Esophagus muscularis mucosa (tissue), 4 donors: ENCODE measurements around the gene C16orf82. TPM values are rescaled to one million over a fixed set of nuclear protein-coding genes. Genes with fewer than 3 reads are reported as not detected.

Source experiments
- DNase-seq: peaks from one replicate; pipeline ENCODE4 v3.0.0-alpha.2; 2017; ENCODE audit errors: extremely low spot score
- H3K27ac ChIP-seq, 4 donors: fragments of 200-600 bp; sonication (generic); replicated peaks in 1 of 4; 1 replicate in 3 of 4; 2 replicates in 1 of 4; pipeline ENCODE4 v1.5.1; 2016 to 2019; ENCODE audit warnings: mild to moderate bottlenecking in 1 of 4
- H3K27me3 ChIP-seq, 4 donors: fragments of 200-600 bp; sonication (generic); one replicate each; pipeline versions ENCODE4 v1.5.1 to v1.6.0; 2016 to 2019
- H3K36me3 ChIP-seq, 4 donors: fragments of 200-600 bp; sonication (generic); one replicate each; pipeline ENCODE4 v1.5.1; 2016 to 2019
- H3K4me1 ChIP-seq, 4 donors: fragments of 200-600 bp; sonication (generic); one replicate each; pipeline ENCODE4 v1.5.1; 2016 to 2019
- H3K4me3 ChIP-seq, 4 donors: fragments of 200-600 bp; sonication (generic); 1 replicate in 2 of 4; 2 replicates in 2 of 4; pipeline ENCODE4 v1.5.1; 2016 to 2019; ENCODE audit warnings: mild to moderate bottlenecking in 4 of 4, moderate library complexity in 1 of 4
- H3K9me3 ChIP-seq, 4 donors: fragments of 200-600 bp; sonication (generic); 1 replicate in 3 of 4; 2 replicates in 1 of 4; pipeline ENCODE4 v1.5.1; 2016 to 2019
- CTCF ChIP-seq, 3 experiments: fragments of 200-600 bp in 2 of 3; fragments of 450-650 bp in 1 of 3; sonication (generic) in 2 of 3; IDR thresholded peaks; one replicate each; pipeline ENCODE4 v1.5.1; 2017 to 2019; ENCODE audit warnings: antibody characterized with exemption in 3 of 3, mild to moderate bottlenecking in 2 of 3, moderate library complexity in 1 of 3
- EP300 ChIP-seq: sonication (generic); formaldehyde crosslinking; IDR thresholded peaks from one replicate; pipeline ENCODE4 v1.6.1; 2017; ENCODE audit warnings: antibody characterized with exemption
- POLR2A ChIP-seq: fragments of 450-650 bp; IDR thresholded peaks from one replicate; pipeline ENCODE4 v1.6.1; 2017; ENCODE audit warnings: antibody characterized with exemption, moderate library complexity, mild to moderate bottlenecking, low read depth
- POLR2AphosphoS5 ChIP-seq, 2 donors: sonication (generic); formaldehyde crosslinking; IDR thresholded peaks; one replicate each; pipeline ENCODE4 v1.6.1; 2017; ENCODE audit warnings: antibody characterized with exemption in 2 of 2
- WGBS: methylation state at CpG from one replicate; pipeline ENCODE4 v1.1.5; 2018; 5-methylcytosine and 5-hydroxymethylcytosine counted together
- intact Hi-C: fragments of 100-400 bp; cut with DNase I; formaldehyde crosslinking; loops from one replicate; pipeline ENCODE4 v1.15.1; 2023
- total RNA-seq, 4 donors: library from RNA; depleted of rRNA; stranded (reverse); fragments of >200 nt; gene quantifications; one replicate each; pipeline versions ENCODE4 v1.1.0 to v1.2.1, GENCODE V29; 2016

Gene C16orf82
- total RNA-seq, 4 donors from 2014 or later, result not detected

- Histone ChIP-seq H3K4me1 (peaks cover 0 to 10% (median 2%) of the 10 kb centered on the region in 4 donors), H3K27ac (no peak overlapping the region), H3K36me3 (no peaks in the 10 kb centered on the region), H3K4me3 (no peak overlapping the region), H3K27me3 (peaks cover 0 to 47% (median 0%) of the 10 kb centered on the region in 4 donors), H3K9me3 (peaks cover 0 to 14% (median 0%) of the 10 kb centered on the region in 4 donors)
- TF ChIP-seq POLR2AphosphoS5 (IDR thresholded peaks at IDR 0.05) (peak in 1 of 2 donors; percentile 12), POLR2A (no peak)
- 55% methylated on average over 6 of the region's 6 CpGs for WGBS
- intact Hi-C loops, result no loop called here
- DNase-seq, result no peak
These were observed 31.1 kb downstream of the C16orf82 start for GRCh38 chr16:27097800-27098230.

GRCh38 chr16:27098366-27099049 is 31.8 kb downstream of the C16orf82 start:
- H3K27ac ChIP-seq, result no peak overlapping the region

GRCh38 chr16:27102701-27103575 is 36.2 kb downstream of the C16orf82 start:
- H3K9me3 ChIP-seq, result peaks cover 0 to 4% (median 0%) of the 10 kb centered on the region in 4 donors
- intact Hi-C loops, result loop anchor here (10.0 kb wide), 1 partner anchor 1268 kb away; no protein-coding TSS in a partner anchor
- no peaks in the 10 kb centered on the region for H3K36me3 ChIP-seq
- peaks cover 0 to 4% (median 0%) of the 10 kb centered on the region in 4 donors for H3K4me1 ChIP-seq
- DNase-seq, result no peak
- TF ChIP-seq POLR2AphosphoS5 (IDR thresholded peaks at IDR 0.05), result no peak
- no peak for TF ChIP-seq EP300
- TF ChIP-seq CTCF (IDR thresholded peaks at IDR 0.05), result no peak
- no peak for TF ChIP-seq POLR2A
- peaks cover 0 to 32% (median 0%) of the 10 kb centered on the region in 4 donors for H3K27me3 ChIP-seq
- WGBS, result 64% methylated on average over 11 of the region's 11 CpGs
- H3K27ac ChIP-seq, result no peak overlapping the region
- H3K4me3 ChIP-seq, result no peak overlapping the region

More at GRCh38 chr16:27098366-27099049, 31.8 kb downstream of the C16orf82 start:
- TF ChIP-seq POLR2AphosphoS5 (IDR thresholded peaks at IDR 0.05) (no peak), POLR2A (no peak), CTCF (IDR thresholded peaks at IDR 0.05) (no peak), EP300 (no peak)
- no peak for DNase-seq
- no peaks in the 10 kb centered on the region for H3K36me3 ChIP-seq
- H3K27me3 ChIP-seq, result peaks cover 0 to 47% (median 0%) of the 10 kb centered on the region in 4 donors
- peaks cover 0 to 10% (median 2%) of the 10 kb centered on the region in 4 donors for H3K4me1 ChIP-seq
- H3K4me3 ChIP-seq, result no peak overlapping the region
- peaks cover 0 to 14% (median 0%) of the 10 kb centered on the region in 4 donors for H3K9me3 ChIP-seq
- intact Hi-C loops, result no loop called here
- WGBS, result 80% methylated on average over 3 of the region's 3 CpGs

- Histone ChIP-seq H3K4me1 (no peaks in the 10 kb centered on the region), H3K4me3 (no peak overlapping the region), H3K9me3 (peaks cover 0 to 4% (median 0%) of the 10 kb centered on the region in 4 donors), H3K27ac (no peak overlapping the region), H3K36me3 (no peaks in the 10 kb centered on the region), H3K27me3 (peaks cover 0 to 26% (median 0%) of the 10 kb centered on the region in 4 donors)
- intact Hi-C loops, result loop anchor here (10.0 kb wide), 1 partner anchor 1269 kb away; no protein-coding TSS in a partner anchor
- 38% methylated on average over 1 of the region's 1 CpG for WGBS
- TF ChIP-seq POLR2AphosphoS5 (IDR thresholded peaks at IDR 0.05), result no peak
- no peak for TF ChIP-seq POLR2A
- no peak for TF ChIP-seq EP300
- TF ChIP-seq CTCF (IDR thresholded peaks at IDR 0.05), result no peak
- no peak for DNase-seq
These were observed 37.2 kb downstream of the C16orf82 start for GRCh38 chr16:27103954-27104353.

GRCh38 chr16:27106305-27106704 is 39.6 kb downstream of the C16orf82 start:
- no peaks in the 10 kb centered on the region for H3K36me3 ChIP-seq
- H3K4me3 ChIP-seq, result no peak overlapping the region
- peaks cover 0 to 4% (median 0%) of the 10 kb centered on the region in 4 donors for H3K9me3 ChIP-seq
- WGBS, result 78% methylated on average over 6 of the region's 6 CpGs
- H3K27ac ChIP-seq, result no peak overlapping the region
- H3K4me1 ChIP-seq, result peaks cover 3 to 17% (median 15%) of the 10 kb centered on the region in 4 donors
- TF ChIP-seq POLR2AphosphoS5 (IDR thresholded peaks at IDR 0.05), result no peak
- no peak for TF ChIP-seq EP300
- TF ChIP-seq POLR2A, result no peak
- TF ChIP-seq CTCF (IDR thresholded peaks at IDR 0.05), result no peak
- H3K27me3 ChIP-seq, result peaks cover 0 to 12% (median 0%) of the 10 kb centered on the region in 4 donors
- intact Hi-C loops, result loop anchor here (10.0 kb wide), 1 partner anchor 1272 kb away; no protein-coding TSS in a partner anchor
- DNase-seq, result no peak
